Upper lobe of right lung (tissue), 1 donor: ENCODE measurements around the gene NOL9. TPM values are rescaled to one million over a fixed set of nuclear protein-coding genes. Genes with fewer than 3 reads are reported as not detected.

Experiments
- ATAC-seq: fragments of 200-7000 bp; cut with Tn5 transposase; one replicate; pipeline ENCODE4 v1.9.1; 2020; ENCODE audit warnings: mild to moderate bottlenecking, moderate library complexity
- DNase-seq: peaks from one replicate; pipeline ENCODE4 v3.0.0-alpha.2; 2020
- H3K27ac ChIP-seq: fragments of 200-600 bp; one replicate; pipeline ENCODE4 v1.8.0; 2022
- H3K27me3 ChIP-seq: fragments of 200-600 bp; one replicate; pipeline ENCODE4 v1.8.0; 2022; ENCODE audit warnings: mild to moderate bottlenecking
- H3K36me3 ChIP-seq: fragments of 200-600 bp; one replicate; pipeline ENCODE4 v1.8.0; 2022
- H3K4me1 ChIP-seq: fragments of 200-600 bp; one replicate; pipeline ENCODE4 v1.8.0; 2022
- H3K4me3 ChIP-seq: fragments of 200-600 bp; one replicate; pipeline ENCODE4 v1.8.0; 2022; ENCODE audit warnings: mild to moderate bottlenecking
- H3K9me3 ChIP-seq: fragments of 200-600 bp; one replicate; pipeline ENCODE4 v1.8.0; 2022
- intact Hi-C: fragments of 100-400 bp; cut with DNase I; formaldehyde crosslinking; loops from one replicate; pipeline ENCODE4 v1.11.0; 2022
- total RNA-seq: library from RNA; stranded (reverse); fragmentation: NEBNext Ultra II Directional; extraction: Animal tissue kit (Norgen Biotek cat#: 25700); gene quantifications from one replicate; pipeline ENCODE4 v1.2.1, GENCODE V29; 2021
- TF ChIP-seq, protein P1 (sequence below): fragments of 200-600 bp; IDR thresholded peaks from one replicate; pipeline ENCODE4 v1.8.0; 2022; ENCODE audit warnings: antibody characterized with exemption
- donor health status: DM: no; HTN: yes; CAD: no; lungs with severe emphysema.

NOL9 gene
- total RNA-seq, 1 donor from 2014 or later = 23.6 TPM

DNA sequence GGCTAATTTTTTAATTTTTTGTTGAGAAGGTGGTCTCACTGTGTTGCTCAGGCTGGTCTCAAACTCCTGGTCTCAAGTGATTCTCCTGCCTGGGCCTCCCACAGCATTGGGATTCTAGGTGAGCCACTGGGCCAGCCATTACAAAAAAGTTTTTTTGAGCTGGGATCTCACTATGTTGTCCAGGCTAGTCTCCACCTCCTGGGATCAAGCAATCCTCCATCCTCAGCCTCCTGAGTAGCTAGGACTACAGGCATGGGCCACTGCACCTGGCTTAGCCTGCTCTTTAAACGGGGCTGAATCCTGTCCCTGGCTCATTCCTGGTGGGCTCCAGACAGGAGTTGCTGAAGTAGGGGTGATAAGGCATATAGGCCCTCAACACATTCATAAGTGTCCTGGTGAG is 3.3 kb upstream of the NOL9 start:
- intact Hi-C loops = no loop called here
- Histone ChIP-seq H3K27me3 (no peaks in the 10 kb centered on the region), H3K9me3 (no peaks in the 10 kb centered on the region), H3K4me1 (peaks cover 20% of the 10 kb centered on the region), H3K27ac (no peak overlapping the region), H3K4me3 (no peak overlapping the region), H3K36me3 (no peaks in the 10 kb centered on the region)
- TF ChIP-seq, protein P1, sequence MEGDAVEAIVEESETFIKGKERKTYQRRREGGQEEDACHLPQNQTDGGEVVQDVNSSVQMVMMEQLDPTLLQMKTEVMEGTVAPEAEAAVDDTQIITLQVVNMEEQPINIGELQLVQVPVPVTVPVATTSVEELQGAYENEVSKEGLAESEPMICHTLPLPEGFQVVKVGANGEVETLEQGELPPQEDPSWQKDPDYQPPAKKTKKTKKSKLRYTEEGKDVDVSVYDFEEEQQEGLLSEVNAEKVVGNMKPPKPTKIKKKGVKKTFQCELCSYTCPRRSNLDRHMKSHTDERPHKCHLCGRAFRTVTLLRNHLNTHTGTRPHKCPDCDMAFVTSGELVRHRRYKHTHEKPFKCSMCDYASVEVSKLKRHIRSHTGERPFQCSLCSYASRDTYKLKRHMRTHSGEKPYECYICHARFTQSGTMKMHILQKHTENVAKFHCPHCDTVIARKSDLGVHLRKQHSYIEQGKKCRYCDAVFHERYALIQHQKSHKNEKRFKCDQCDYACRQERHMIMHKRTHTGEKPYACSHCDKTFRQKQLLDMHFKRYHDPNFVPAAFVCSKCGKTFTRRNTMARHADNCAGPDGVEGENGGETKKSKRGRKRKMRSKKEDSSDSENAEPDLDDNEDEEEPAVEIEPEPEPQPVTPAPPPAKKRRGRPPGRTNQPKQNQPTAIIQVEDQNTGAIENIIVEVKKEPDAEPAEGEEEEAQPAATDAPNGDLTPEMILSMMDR = no peak
- DNase-seq (no peak), ATAC-seq (no peak)

DNA sequence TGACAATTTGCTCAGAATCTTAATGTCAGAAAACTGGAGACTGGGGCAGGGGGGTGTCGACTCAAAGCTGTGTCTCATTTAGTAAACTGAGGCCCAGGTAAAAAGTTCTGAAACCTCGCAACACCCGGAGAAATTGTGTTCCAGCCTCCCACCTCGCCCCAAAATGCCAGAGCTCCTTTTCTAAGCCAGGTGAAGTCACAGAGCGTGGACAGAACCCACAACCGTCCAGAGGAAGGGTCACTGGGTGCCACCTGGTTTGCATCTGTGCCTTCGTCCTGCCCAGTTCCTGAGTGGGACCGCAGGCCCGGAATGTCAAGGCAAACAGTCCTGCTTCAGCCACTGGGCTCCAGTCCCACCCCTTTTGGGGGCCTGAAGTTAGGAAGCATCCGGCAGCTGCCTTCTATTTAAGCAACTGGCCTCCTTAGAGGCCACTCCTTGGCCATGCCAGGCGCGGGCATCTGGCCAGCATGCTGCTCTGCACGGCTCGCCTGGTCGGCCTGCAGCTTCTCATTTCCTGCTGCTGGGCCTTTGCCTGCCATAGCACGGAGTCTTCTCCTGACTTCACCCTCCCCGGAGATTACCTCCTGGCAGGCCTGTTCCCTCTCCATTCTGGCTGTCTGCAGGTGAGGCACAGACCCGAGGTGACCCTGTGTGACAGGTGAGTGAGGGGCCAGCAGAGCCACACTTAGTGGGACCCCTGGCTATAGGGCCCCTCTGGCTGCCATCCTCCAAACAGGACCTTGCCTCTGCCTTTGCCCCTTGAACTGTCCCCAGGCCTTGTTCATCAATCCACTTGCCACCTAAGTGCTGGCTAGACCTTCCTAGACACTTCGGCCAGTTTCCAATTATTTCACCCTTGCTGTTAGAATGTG is 830 bp upstream of the NOL9 start, which contains the start of gene TAS1R1:
Gene TAS1R1 (plus strand): TSS at position 401 of the 872 bp plus-strand sequence. CDS start 67 bp downstream, at position 468.
- H3K4me1 ChIP-seq = peaks cover 21% of the 10 kb centered on the region
- TF ChIP-seq, protein P1 = no peak
- peaks cover 9% of the 10 kb centered on the region for H3K36me3 ChIP-seq
- H3K4me3 ChIP-seq = peak within 1 kb of the TSS; percentile 98
- H3K9me3 ChIP-seq = no peaks in the 10 kb centered on the region
- intact Hi-C loops = no loop called here
- no peaks in the 10 kb centered on the region for H3K27me3 ChIP-seq
- H3K27ac ChIP-seq = peak within 1 kb of the TSS; percentile 79
- ATAC-seq (peak; percentile 23), DNase-seq (peak; percentile 73)

DNA sequence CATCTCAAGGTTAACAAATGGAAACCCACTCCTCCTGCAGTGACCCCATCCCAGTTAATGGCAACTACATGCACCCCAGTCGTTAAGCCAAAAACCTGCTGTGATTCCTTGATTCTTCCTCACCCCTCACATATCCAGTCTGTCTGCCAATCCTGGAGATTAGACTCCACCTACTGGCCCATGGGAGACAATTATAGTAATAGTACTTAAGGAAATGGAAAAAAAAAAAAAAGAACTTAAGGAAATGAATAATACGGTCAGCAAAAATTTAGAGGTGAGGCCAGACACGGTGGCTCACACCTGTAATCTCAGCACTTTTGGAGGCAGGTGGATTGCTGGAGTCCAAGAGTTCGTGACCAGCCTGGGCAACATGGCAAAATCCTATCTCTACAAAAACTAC is 7.0 kb downstream of the NOL9 start:
- H3K4me3 ChIP-seq = no peak overlapping the region
- H3K27ac ChIP-seq = no peak overlapping the region

DNA sequence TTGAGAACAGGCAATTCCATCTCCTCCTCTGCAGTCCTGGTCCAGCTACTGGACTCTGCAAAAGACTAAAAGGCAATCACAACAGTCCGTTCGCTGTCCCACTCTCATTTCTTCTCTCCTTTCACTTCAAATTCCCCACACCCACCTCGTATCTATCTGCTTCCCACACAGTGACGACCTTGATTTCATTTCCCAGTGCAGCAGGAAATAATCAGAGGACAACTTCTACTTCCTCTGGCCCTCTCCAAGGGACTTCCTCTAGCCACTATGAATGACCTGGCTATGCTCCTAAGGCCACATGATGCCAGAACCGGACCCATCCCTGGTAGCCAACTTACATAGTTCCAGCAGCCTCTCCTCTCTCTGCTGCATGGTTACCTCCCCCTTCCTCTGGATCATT is 8.0 kb downstream of the NOL9 start:
- DNase-seq = no peak
- Histone ChIP-seq H3K4me1 (peaks cover 7% of the 10 kb centered on the region), H3K27me3 (no peaks in the 10 kb centered on the region), H3K27ac (no peak overlapping the region), H3K36me3 (peaks cover 86% of the 10 kb centered on the region), H3K9me3 (no peaks in the 10 kb centered on the region), H3K4me3 (no peak overlapping the region)
- TF ChIP-seq, protein P1 = no peak
- intact Hi-C loops = no loop called here
- ATAC-seq = peak; percentile 22

More for the DNA sequence above, 7.0 kb downstream of the NOL9 start:
- Histone ChIP-seq H3K9me3 (no peaks in the 10 kb centered on the region), H3K4me1 (peaks cover 7% of the 10 kb centered on the region), H3K36me3 (peaks cover 81% of the 10 kb centered on the region), H3K27me3 (no peaks in the 10 kb centered on the region)
- intact Hi-C loops = no loop called here
- TF ChIP-seq, protein P1 = no peak
- DNase-seq = no peak
- no peak for ATAC-seq

DNA sequence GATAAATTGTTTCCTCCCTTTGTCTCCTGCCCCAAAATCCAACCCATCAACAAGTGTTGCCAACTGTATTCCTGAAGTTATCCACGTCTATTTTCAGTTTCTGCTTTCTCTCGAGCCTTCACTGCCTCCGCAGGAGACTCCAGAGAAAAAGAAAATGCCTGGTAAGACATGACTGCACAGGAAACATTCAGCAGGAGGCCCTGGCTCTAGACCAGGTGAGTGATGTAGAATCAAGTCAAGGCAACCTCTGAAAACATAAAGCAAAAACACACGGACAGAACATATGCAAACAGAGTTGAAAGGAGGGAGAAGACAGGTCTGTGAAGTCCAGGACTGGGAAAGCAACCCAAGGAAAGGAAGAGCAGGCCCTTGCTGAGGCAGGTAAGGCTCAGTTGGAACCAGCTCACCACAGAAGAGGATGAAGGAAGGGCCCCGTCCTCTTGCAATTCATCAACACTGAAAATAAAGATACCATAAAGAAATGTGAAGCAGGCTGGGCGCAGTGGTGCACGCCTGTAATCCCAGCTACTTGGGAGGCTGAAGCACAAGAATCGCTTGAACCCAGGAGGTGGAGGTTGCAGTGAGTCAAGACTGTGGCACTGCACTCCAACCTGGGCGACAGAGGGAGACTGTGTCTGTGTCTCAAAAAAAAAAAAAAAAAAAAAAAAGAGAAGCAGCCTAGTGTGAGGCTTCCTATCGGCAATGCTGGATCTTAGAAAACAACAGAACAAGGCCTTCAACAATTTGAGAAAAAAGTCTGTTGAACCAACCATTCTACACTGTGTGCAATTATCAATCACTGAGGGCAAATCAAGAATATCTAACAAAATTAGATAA is 8.8 kb downstream of the NOL9 start:
- ATAC-seq = no peak
- intact Hi-C loops = no loop called here
- peaks cover 89% of the 10 kb centered on the region for H3K36me3 ChIP-seq
- no peak overlapping the region for H3K27ac ChIP-seq
- no peak for DNase-seq
- no peaks in the 10 kb centered on the region for H3K9me3 ChIP-seq
- peaks cover 7% of the 10 kb centered on the region for H3K4me1 ChIP-seq
- no peak overlapping the region for H3K4me3 ChIP-seq
- TF ChIP-seq, protein P1 = no peak
- H3K27me3 ChIP-seq = no peaks in the 10 kb centered on the region
